Tibial nerve (tissue), 3 donors: ENCODE results near the gene OR5K3.

Source experiments
- POLR2A ChIP-seq, 2 donors: fragments of 450-650 bp; IDR thresholded peaks; one replicate each; pipeline ENCODE4 v1.6.1; 2017; ENCODE audit warnings: antibody characterized with exemption in 2 of 2, mild to moderate bottlenecking in 2 of 2, moderate library complexity in 2 of 2
- TF ChIP-seq, protein P1 (sequence below), 5 experiments: fragments of 200-600 bp in 3 of 5; fragments of 450-650 bp in 2 of 5; sonication (generic) in 3 of 5; IDR thresholded peaks; one replicate each; pipeline ENCODE4 v1.5.1; 2016 to 2019; ENCODE audit warnings: antibody characterized with exemption in 5 of 5, mild to moderate bottlenecking in 3 of 5, moderate library complexity in 2 of 5

DNA sequence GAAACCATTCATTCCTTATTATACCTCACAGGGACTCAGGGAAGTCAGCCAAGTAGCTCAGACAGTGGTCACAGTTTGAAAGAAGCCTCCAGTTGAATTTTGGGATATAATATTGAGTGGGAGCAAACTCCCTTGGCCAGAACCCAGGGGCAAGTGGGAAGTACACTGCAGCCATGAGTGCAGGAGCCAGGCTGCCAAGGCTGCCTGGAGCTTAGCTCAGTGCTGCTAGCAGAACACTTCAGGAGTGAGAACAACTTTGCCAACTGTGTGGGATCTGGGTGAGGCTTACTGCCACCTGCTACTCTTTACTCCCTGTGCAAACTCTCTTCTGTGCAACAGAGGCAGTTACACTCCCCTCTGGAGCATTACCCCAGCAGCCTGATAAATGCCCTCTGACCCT is 4.6 kb downstream of the OR5K3 start:
- TF ChIP-seq, protein P1, sequence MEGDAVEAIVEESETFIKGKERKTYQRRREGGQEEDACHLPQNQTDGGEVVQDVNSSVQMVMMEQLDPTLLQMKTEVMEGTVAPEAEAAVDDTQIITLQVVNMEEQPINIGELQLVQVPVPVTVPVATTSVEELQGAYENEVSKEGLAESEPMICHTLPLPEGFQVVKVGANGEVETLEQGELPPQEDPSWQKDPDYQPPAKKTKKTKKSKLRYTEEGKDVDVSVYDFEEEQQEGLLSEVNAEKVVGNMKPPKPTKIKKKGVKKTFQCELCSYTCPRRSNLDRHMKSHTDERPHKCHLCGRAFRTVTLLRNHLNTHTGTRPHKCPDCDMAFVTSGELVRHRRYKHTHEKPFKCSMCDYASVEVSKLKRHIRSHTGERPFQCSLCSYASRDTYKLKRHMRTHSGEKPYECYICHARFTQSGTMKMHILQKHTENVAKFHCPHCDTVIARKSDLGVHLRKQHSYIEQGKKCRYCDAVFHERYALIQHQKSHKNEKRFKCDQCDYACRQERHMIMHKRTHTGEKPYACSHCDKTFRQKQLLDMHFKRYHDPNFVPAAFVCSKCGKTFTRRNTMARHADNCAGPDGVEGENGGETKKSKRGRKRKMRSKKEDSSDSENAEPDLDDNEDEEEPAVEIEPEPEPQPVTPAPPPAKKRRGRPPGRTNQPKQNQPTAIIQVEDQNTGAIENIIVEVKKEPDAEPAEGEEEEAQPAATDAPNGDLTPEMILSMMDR (IDR thresholded peaks at IDR 0.05), result no peak
- TF ChIP-seq POLR2A (IDR thresholded peaks at IDR 0.05), result no peak
